OCI-LY1 (cell line): Measurements from ENCODE around the gene ETS2.
"Not testable (repeated sequence)": the region's sequence is repeated elsewhere in the genome, so short reads cannot be mapped to it uniquely, and the experiment has no call there.

Experiments used
- H2AFZ ChIP-seq: fragments of 200-600 bp; sonication (generic), shearing (Covaris generic); 2 replicates; pipeline ENCODE4 v1.6.0; 2014; ENCODE audit warnings: antibody characterized with exemption, mild to moderate bottlenecking, low read length
- H3F3A ChIP-seq: fragments of 200-600 bp; sonication (generic), shearing (Covaris generic); 2 replicates; pipeline ENCODE4 v1.6.0; 2014; ENCODE audit warnings: mild to moderate bottlenecking, antibody characterized with exemption, low read length, moderate library complexity; ENCODE audit not compliant: insufficient read depth
- H3K27ac ChIP-seq: fragments of 200-600 bp; sonication (generic); 2 replicates; pipeline ENCODE4 v1.5.1; 2014; ENCODE audit warnings: low read length, mixed run types, mild to moderate bottlenecking, low read depth; ENCODE audit not compliant: poor library complexity, severe bottlenecking
- H3K27me3 ChIP-seq: fragments of 200-600 bp; sonication (generic); 2 replicates; pipeline ENCODE4 v1.6.0; 2014; ENCODE audit warnings: antibody characterized with exemption, mild to moderate bottlenecking, low read length, moderate library complexity; ENCODE audit not compliant: insufficient read depth
- H3K36me3 ChIP-seq: fragments of 200-600 bp; sonication (generic); 2 replicates; pipeline ENCODE4 v1.6.1; 2014; ENCODE audit warnings: mild to moderate bottlenecking, antibody characterized with exemption, low read length, moderate library complexity, mixed read lengths; ENCODE audit not compliant: insufficient read depth
- H3K4me1 ChIP-seq: fragments of 200-600 bp; sonication (generic); 2 replicates; pipeline ENCODE4 v1.5.1; 2014; ENCODE audit warnings: mild to moderate bottlenecking, low read length, moderate library complexity; ENCODE audit not compliant: insufficient read depth, severe bottlenecking
- H3K4me2 ChIP-seq: fragments of 200-600 bp; sonication (generic), shearing (Covaris generic); 2 replicates; pipeline ENCODE4 v1.6.1; 2014; ENCODE audit warnings: low read length
- H3K4me3 ChIP-seq: fragments of 200-600 bp; sonication (generic); 2 replicates; pipeline ENCODE4 v1.5.1; 2014; ENCODE audit warnings: low read length, low read depth, mild to moderate bottlenecking, mixed read lengths; ENCODE audit not compliant: poor library complexity, severe bottlenecking
- H3K79me2 ChIP-seq: fragments of 200-600 bp; shearing (Covaris generic); 2 replicates; pipeline ENCODE4 v1.6.1; 2016; ENCODE audit warnings: mixed run types, low read length, mixed read lengths; ENCODE audit not compliant: insufficient read depth
- H3K9ac ChIP-seq: fragments of 200-600 bp; sonication (generic), shearing (Covaris generic); 2 replicates; pipeline ENCODE4 v1.6.1; 2014; ENCODE audit warnings: mild to moderate bottlenecking, low read length, mixed read lengths
- H3K9me2 ChIP-seq: fragments of 200-600 bp; sonication (generic), shearing (Covaris generic); 2 replicates; pipeline ENCODE4 v1.6.1; 2014; ENCODE audit warnings: low read depth, mild to moderate bottlenecking, low read length, mixed read lengths
- H3K9me3 ChIP-seq: fragments of 200-600 bp; shearing (Covaris generic); 2 replicates; pipeline ENCODE4 v1.6.1; 2014; ENCODE audit warnings: low read length, mixed read lengths
- H4K20me1 ChIP-seq: fragments of 200-600 bp; sonication (generic), shearing (Covaris generic); 2 replicates; pipeline ENCODE4 v1.6.0; 2016; ENCODE audit warnings: mild to moderate bottlenecking, low read length; ENCODE audit not compliant: insufficient read depth
- CTCF ChIP-seq: fragments of 200-600 bp; sonication (generic), shearing (Covaris generic); IDR thresholded peaks from 2 replicates; pipeline ENCODE4 v1.5.1; 2017; ENCODE audit warnings: mild to moderate bottlenecking, antibody characterized with exemption, low read length, moderate library complexity, mixed read lengths
- EZH2 ChIP-seq: fragments of 200-600 bp; sonication (generic), shearing (Covaris generic); IDR thresholded peaks from 2 replicates; pipeline ENCODE4 v1.8.0; 2017; ENCODE audit warnings: borderline replicate concordance, mixed run types, mild to moderate bottlenecking, antibody characterized with exemption, low read length, moderate library complexity, mixed read lengths

Gene ETS2

GRCh38 chr21:38825269-38825668, 19.5 kb downstream of the ETS2 start:
- H4K20me1 ChIP-seq: no peaks in the 10 kb centered on the region
- H3K4me3 ChIP-seq: no peak overlapping the region
- no peak overlapping the region for H2AFZ ChIP-seq
- TF ChIP-seq CTCF (no peak), EZH2 (no peak)
- no peaks in the 10 kb centered on the region for H3K9me2 ChIP-seq
- H3F3A ChIP-seq: no peaks in the 10 kb centered on the region
- no peaks in the 10 kb centered on the region for H3K79me2 ChIP-seq
- H3K4me2 ChIP-seq: no peak overlapping the region
- peaks cover 8% of the 10 kb centered on the region for H3K9me3 ChIP-seq
- no peaks in the 10 kb centered on the region for H3K4me1 ChIP-seq
- H3K9ac ChIP-seq: no peak overlapping the region
- H3K27me3 ChIP-seq: no peaks in the 10 kb centered on the region
- H3K36me3 ChIP-seq: peaks cover 40% of the 10 kb centered on the region
- H3K27ac ChIP-seq: no peak overlapping the region

DNA sequence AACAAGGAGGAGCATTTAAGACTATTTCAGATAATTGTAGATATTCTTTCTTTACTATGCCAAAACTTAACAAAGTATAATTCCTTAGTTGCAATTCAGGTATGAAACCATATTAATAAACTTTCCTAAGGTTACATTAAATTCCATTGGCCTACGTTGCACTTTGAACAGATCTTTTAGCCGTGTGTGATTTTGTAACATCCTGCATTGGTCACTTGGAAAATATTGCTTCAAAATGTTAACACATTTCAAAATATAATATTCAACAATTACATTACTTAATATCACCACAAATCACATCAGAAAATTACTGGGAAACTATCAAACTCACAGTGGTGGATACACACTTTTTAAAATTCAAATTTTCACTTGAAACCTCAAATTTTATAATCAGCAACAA, 20.2 kb downstream of the ETS2 start:
- Histone ChIP-seq H3F3A (no peaks in the 10 kb centered on the region), H4K20me1 (no peaks in the 10 kb centered on the region), H3K27me3 (no peaks in the 10 kb centered on the region), H3K36me3 (peaks cover 34% of the 10 kb centered on the region), H3K9ac (no peak overlapping the region), H3K9me2 (no peaks in the 10 kb centered on the region), H3K79me2 (no peaks in the 10 kb centered on the region), H3K4me3 (no peak overlapping the region), H2AFZ (no peak overlapping the region), H3K4me2 (no peak overlapping the region), H3K9me3 (peaks cover 8% of the 10 kb centered on the region), H3K4me1 (peaks cover 3% of the 10 kb centered on the region), H3K27ac (no peak overlapping the region)
- no peak for TF ChIP-seq CTCF
- TF ChIP-seq EZH2: no peak

DNA sequence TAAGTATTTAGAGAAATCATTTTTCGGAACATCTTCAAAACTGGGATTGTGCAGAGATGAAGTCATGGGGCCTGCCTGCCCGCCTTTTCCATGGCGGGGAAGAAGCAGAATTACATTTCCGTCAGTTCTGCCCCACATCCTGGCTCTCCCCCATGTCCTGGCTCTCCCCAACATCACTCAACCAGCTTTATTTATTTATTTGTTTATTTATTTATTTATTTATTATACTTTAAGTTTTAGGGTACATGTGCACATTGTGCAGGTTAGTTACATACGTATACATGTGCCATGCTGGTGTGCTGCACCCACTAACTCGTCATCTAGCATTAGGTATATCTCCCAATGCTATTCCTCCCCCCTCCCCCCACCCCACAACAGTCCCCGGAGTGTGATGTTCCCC, 22.4 kb downstream of the ETS2 start:
- not testable (repeated sequence) for H3K4me3 ChIP-seq, H3K9me3 ChIP-seq, H3K9me2 ChIP-seq, H3K27me3 ChIP-seq, H3K79me2 ChIP-seq, H3K4me2 ChIP-seq, H3K9ac ChIP-seq, H3K27ac ChIP-seq, H2AFZ ChIP-seq, H4K20me1 ChIP-seq, H3F3A ChIP-seq
- Histone ChIP-seq H3K36me3 (peaks cover 12% of the 10 kb centered on the region), H3K4me1 (peaks cover 25% of the 10 kb centered on the region)

DNA sequence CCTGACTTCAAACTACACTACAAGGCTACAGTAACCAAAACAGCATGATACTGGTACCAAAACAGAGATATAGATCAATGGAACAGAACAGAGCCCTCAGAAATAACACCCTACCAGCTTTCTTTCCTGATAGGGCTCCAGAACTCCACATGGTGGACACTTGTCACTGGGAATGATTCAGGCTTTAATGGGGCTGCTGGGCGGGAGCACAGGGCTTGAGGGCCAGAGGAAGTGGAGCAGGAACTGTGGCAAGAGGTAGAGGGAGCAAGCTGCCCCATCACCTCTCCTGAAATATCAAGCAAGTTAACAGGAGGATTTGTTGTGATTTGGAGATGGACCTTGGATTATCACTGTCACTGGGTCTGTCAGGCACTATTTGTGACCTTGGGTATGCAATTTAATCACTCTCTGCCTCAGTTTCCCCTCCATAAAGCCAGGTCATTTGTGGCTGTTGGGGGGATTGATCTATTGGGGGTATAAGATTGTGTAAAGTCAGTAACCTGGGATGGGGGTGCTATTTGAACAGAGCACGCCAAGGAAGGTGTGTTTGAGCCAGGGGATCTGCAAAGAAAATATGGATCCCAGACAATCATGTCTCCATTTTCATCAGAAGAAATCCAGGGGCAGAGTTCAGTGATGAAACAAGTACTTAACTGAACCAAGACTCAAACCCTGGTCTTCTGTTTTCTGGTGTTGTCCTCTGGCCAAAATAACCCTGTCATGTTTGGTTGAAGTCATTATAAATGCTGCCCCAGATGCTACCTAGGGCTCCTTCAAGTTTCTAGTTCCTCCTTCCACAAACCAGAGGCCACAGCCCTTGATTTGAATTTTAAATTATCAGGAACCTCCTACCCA, 25.2 kb downstream of the ETS2 start:
- Histone ChIP-seq H3K27ac (peak overlapping the region; percentile 90), H3K27me3 (no peaks in the 10 kb centered on the region), H3K79me2 (no peaks in the 10 kb centered on the region), H3K4me3 (peak overlapping the region; percentile 36), H2AFZ (no peak overlapping the region), H3K4me2 (peak overlapping the region; percentile 48), H3K36me3 (no peaks in the 10 kb centered on the region), H3F3A (no peaks in the 10 kb centered on the region), H3K4me1 (peaks cover 37% of the 10 kb centered on the region), H3K9me2 (no peaks in the 10 kb centered on the region), H4K20me1 (no peaks in the 10 kb centered on the region), H3K9me3 (peaks cover 8% of the 10 kb centered on the region), H3K9ac (peak overlapping the region; percentile 4; the same call in 1 of the 2 replicates)
- TF ChIP-seq CTCF (no peak), EZH2 (no peak)
